NCI-H2227 treated with DMSO at 0.1 percent for 48 hours (cell line): ENCODE data around the gene RAP2A.

Source experiments
- DNase-seq: peaks from one replicate; lab custom pipeline; 2025; lab: John Stamatoyannopoulos, UW

Gene RAP2A

DNA sequence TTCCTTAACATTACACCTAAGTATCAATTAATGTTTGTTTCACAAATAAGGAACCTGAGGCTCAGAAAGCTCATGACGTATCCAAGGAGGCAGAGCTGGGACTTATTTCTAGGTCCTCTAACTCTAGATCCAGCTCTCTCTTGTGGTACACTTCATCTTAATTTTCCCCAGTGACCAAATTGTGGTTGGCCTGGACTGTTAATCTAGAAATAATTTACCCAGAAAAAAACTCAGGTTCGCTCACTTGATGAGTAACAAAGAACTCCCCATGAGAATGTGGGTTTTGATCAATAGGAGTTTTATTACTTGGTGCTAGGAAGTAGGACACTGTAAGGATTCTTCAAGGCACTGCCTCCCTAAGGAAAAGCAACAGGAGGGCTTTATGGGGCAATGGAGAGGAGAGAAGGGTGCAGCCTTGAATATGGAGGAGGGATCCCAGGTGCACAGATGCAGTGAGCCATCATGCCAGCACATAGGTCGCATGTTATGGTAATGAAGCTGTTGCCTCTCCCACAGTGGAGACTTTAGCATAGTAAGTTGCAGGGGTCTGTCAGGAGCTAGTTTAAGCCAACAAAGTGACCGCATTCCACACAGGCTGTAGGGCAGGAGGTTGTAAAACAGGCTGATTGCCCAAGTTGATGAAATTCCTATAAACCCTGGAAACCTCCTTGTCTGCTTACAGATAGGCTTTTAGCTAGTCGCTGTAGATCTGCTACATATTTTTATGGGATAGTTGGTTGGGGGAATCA lies 14.7 kb downstream of the RAP2A start:
- DNase-seq = no peak

DNA sequence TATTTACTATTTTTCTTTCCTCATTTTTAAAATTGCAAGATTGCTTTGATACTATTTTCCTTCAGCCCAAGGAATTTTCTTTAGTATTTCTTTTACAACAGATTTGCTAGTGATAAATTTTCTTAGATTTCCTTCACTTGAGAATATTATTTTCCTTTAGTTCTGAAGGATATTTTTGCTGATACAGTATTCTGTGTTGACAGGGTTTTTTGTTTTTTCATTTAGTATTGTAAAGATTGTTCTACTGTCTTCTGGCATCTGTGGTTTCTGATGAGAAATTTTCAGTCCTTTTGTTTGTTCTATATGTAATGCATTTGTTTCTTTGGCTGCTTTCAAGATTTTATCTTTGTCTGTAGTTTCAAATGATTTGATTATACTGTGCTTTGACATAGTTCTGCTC lies 20.7 kb downstream of the RAP2A start:
- no peak for DNase-seq

GRCh38 chr13:97456047-97456446 lies 22.1 kb downstream of the RAP2A start:
- DNase-seq = no peak

DNA sequence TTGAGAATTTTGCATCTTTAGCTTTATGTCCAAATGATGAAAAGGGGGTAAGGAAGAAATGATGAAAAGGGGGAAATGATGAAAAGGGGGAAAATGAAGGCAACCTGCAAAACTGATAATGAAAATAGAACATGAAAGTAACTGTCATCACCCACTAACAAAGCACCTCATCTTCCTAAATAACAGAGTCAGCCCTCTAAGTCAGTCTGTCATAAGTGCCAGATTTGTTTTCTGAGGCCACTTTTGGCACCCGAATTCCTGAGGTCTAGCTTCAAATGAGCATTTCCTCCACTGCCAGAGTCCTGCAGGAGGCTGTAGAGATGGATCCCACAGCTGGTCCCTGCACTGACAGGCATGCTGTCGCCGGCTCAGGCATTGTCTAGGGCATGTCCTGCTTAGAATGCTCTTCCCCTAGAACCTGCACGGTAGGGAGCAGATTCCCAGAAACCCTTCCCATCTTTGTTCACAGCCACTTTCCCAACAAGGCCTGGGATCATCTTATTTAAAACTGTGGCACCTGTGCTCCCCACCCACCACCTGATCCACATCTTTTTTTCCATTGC lies 25.3 kb downstream of the RAP2A start:
- no peak for DNase-seq

GRCh38 chr13:97460004-97460775 lies 26.2 kb downstream of the RAP2A start:
- no peak for DNase-seq

GRCh38 chr13:97460853-97461252 lies 26.9 kb downstream of the RAP2A start:
- no peak for DNase-seq

DNA sequence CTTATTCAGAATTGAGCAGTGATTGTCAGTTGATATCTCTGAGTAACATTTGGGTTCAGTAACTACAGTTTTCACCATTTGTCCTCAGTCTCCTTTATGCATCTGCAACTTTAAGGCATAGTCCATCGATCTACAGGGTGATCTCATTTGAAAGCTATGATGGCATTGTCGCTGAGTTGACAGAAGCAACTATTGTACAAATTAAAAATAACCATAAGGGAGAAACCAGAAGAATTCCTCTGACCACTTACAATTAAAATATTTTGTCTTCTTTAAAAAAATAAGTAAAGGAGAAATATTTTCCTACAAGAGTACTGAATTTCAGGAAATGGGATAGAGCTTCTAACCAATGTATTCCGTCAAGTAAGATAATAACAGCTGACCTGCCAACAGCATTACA lies 30.6 kb downstream of the RAP2A start:
- DNase-seq = no peak

GRCh38 chr13:97466722-97467121 lies 32.8 kb downstream of the RAP2A start:
- no peak for DNase-seq

DNA sequence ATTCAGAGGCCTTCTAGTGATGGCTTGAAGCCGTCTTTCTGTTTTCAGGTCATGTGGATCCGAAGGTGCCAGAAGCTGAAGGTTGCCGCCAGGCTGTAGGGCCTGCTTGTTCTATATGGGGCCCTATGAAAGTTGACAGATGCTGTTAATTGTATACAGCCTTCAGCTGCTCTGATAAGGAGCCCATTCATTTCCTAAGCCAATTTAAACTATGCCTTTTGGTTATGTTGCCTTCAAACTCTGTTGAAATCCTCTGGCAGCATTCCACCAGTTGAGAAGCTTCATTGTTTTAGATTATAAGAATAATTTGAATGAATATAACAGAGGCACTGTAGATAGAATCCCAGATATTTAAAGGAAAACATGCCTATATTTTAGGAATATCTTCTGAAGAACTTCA lies 34.4 kb downstream of the RAP2A start:
- no peak for DNase-seq

DNA sequence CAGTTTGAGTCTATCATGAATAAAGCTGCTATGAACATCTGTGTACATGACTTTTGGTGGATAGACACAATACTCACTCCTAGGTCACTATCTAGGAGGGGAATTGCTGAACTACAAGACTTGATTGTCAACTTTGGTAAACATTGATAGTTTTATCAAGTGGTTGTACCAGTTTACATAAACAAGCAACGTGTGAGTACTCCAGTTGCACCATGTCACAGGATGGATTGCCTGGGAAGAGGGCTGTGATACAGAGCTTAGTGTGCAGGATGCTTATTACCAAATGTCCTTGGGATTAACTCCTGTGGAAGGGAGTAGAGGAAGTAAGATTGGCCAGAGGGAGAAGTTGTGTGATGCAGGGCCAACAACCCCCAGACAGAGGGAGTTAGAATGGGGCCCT lies 37.7 kb downstream of the RAP2A start:
- DNase-seq = no peak

DNA sequence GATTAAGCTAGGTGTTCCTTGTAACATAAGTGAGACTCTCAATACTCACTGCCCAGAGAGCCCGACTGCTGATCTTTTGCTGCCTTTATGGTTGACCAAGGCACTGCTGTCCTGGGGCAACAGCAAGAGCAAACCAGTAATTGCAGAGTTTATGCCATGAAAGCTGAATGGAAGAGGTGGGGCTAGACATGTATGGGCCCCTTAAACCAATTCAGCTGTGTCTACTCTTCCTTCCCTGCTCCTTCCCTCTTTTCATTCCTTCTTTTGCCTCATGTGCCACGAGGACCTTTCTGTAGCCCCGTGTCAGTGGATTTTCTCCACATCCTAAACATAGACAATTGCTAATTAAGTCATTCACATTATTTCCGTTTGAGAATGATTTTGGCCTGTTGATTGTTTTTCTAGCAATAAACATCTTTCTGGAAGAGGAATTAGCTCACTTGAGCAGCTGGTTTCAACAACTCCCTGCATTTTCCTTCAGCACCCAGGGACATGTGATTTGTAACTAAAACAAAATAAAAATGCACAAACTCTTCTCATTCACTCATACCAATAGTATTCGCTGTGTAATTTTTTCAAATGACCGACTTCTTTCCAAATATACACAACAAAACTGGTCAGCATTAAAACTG lies 40.5 kb downstream of the RAP2A start:
- no peak for DNase-seq

DNA sequence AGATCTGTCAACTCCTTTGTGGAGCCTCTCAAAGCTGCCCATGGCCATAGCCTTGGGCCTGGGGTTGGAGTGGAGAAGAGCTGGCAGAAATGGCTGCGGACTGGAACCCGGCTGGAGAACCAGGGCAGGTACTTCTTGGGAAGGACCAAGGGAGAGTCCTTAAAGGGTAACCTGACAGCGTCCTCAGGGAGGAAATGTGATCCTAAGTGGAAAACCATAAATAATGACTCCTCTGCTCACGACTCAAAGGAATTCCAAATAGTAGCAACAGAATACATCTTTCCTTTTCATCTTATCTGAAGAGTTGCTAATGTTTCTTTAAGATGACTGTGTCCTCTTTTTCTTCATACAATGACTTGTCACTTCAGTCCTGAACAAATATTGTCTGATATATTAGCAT lies 41.0 kb downstream of the RAP2A start:
- DNase-seq = no peak

GRCh38 chr13:97477844-97478243 lies 43.9 kb downstream of the RAP2A start:
- no peak for DNase-seq

- no peak for DNase-seq
These were observed 44.3 kb downstream of the RAP2A start for GRCh38 chr13:97478247-97478646.

DNA sequence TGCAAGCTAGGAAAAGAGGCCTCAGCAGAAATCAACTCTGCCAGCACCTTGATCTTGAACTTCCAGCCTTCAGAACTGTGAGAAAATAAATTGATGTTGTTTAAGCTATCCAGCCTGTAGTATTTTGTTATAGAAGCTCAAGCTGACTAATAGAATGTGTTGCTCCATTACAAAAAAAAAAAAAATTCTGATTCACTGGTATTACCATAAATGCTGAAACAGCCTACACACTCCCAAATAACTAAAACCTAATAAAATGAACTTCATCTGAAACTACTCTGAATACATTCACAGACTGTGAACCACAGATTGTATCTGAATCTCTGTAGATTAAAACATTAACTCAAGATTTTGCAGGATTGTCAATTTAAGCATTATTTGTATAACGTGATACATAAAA lies 49.5 kb downstream of the RAP2A start:
- DNase-seq = no peak

DNA sequence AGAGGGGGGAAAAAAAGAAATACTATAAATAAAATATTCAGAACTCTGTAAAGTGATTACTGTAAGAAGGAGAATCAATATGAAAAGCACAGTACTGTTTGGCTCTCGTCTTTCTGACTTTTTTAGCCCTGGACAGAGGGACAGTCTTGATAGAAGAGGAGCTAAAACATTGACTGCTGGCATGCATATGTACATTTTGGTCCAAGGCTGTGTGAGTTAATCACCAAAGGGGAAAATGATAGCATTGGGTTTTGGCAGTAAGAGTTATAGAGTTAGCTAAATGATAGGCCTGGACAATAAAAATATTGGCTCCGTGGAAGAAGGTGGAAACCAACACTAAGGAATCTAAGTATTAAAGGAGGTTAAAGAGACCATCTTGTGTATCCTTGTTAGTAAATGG lies 50.3 kb downstream of the RAP2A start:
- no peak for DNase-seq

DNA sequence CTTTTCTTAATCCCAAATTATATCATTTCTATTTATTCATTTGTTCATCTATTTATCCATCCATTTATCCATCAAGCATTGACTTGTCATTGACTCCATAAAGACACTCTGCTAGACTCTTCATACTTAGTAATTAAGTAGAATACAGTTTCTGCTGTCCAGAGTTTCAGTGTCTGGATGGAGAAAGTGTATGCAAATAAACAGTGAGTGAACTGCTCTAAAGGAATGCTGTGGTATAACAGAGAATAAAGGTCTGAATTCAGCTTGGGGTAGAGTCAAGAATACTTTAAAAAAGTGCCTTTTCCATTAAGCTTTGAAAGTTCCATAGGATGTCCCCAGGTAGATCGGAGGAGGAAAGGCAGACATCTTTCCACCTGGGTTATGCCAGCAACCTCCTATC lies 51.4 kb downstream of the RAP2A start:
- no peak for DNase-seq

- no peak for DNase-seq
These were observed 56.8 kb downstream of the RAP2A start for GRCh38 chr13:97490702-97491307.

GRCh38 chr13:97491452-97491851 lies 57.5 kb downstream of the RAP2A start:
- no peak for DNase-seq

GRCh38 chr13:97492257-97492656 lies 58.3 kb downstream of the RAP2A start:
- no peak for DNase-seq

DNA sequence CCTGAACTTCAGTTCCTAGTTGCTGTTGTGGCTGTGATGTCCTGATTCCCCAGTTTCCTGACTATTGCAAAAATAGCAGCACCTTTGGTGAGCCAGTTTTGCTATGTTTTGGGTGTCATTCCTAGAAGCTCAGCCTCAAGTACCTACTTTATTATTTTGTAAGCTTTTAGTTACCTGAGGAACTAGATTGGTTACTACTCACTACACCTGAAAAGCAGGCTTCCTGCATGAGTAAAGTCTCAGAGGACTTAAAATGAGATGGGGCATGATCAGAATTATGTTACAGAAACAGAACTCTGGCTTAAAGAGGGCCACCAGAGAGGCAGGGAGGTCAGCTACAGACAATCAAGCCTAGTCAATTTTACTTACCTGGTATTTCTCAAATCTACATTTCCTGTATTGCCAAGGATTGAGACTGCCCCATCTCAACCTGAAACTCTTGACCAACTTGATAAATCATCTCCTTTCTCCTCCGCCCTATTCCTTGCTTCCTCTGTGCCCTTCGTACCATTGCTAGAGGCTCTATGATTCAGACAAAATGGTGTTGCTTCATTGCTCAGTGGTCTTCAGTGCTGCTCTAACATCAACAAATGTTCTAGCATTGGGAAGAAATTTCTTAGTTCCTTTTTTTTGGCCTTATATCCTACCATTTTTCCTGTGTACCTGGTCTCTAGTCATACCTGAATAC lies 58.9 kb downstream of the RAP2A start:
- DNase-seq = no peak

- no peak for DNase-seq
These were observed 59.5 kb downstream of the RAP2A start for GRCh38 chr13:97493456-97493855.
